Panc1 (cell line): ENCODE results near the gene SORBS1.

Source experiments
- POLR2AphosphoS5 ChIP-seq: IDR thresholded peaks from 2 replicates; pipeline ENCODE4 v1.6.1; 2012; ENCODE audit warnings: mild to moderate bottlenecking, low read depth, low read length, moderate library complexity
- SIN3A ChIP-seq: IDR thresholded peaks from 2 replicates; pipeline ENCODE4 v1.6.1; 2012; ENCODE audit warnings: low read depth, mild to moderate bottlenecking, low read length, moderate library complexity, borderline replicate concordance; ENCODE audit not compliant: insufficient read depth
- TF ChIP-seq, protein P1 (sequence below): fragments of 450-650 bp; IDR thresholded peaks from 2 replicates; pipeline ENCODE4 v1.5.1; 2017; ENCODE audit warnings: mild to moderate bottlenecking
- TF ChIP-seq, protein P2 (sequence below), 2 experiments: IDR thresholded peaks; 2 replicates each; pipeline ENCODE4 v1.6.1; 2011 to 2012; ENCODE audit warnings: low read depth in 2 of 2, control low read depth in 1 of 2, low read length in 1 of 2, mild to moderate bottlenecking in 1 of 2, moderate library complexity in 1 of 2; ENCODE audit not compliant: insufficient read depth in 1 of 2

GRCh38 chr10:95467162-95467599 is 94.0 kb downstream of the SORBS1 start:
- TF ChIP-seq, protein P1, sequence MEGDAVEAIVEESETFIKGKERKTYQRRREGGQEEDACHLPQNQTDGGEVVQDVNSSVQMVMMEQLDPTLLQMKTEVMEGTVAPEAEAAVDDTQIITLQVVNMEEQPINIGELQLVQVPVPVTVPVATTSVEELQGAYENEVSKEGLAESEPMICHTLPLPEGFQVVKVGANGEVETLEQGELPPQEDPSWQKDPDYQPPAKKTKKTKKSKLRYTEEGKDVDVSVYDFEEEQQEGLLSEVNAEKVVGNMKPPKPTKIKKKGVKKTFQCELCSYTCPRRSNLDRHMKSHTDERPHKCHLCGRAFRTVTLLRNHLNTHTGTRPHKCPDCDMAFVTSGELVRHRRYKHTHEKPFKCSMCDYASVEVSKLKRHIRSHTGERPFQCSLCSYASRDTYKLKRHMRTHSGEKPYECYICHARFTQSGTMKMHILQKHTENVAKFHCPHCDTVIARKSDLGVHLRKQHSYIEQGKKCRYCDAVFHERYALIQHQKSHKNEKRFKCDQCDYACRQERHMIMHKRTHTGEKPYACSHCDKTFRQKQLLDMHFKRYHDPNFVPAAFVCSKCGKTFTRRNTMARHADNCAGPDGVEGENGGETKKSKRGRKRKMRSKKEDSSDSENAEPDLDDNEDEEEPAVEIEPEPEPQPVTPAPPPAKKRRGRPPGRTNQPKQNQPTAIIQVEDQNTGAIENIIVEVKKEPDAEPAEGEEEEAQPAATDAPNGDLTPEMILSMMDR = no peak
- TF ChIP-seq, protein P2, sequence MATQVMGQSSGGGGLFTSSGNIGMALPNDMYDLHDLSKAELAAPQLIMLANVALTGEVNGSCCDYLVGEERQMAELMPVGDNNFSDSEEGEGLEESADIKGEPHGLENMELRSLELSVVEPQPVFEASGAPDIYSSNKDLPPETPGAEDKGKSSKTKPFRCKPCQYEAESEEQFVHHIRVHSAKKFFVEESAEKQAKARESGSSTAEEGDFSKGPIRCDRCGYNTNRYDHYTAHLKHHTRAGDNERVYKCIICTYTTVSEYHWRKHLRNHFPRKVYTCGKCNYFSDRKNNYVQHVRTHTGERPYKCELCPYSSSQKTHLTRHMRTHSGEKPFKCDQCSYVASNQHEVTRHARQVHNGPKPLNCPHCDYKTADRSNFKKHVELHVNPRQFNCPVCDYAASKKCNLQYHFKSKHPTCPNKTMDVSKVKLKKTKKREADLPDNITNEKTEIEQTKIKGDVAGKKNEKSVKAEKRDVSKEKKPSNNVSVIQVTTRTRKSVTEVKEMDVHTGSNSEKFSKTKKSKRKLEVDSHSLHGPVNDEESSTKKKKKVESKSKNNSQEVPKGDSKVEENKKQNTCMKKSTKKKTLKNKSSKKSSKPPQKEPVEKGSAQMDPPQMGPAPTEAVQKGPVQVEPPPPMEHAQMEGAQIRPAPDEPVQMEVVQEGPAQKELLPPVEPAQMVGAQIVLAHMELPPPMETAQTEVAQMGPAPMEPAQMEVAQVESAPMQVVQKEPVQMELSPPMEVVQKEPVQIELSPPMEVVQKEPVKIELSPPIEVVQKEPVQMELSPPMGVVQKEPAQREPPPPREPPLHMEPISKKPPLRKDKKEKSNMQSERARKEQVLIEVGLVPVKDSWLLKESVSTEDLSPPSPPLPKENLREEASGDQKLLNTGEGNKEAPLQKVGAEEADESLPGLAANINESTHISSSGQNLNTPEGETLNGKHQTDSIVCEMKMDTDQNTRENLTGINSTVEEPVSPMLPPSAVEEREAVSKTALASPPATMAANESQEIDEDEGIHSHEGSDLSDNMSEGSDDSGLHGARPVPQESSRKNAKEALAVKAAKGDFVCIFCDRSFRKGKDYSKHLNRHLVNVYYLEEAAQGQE (IDR thresholded peaks at IDR 0.05; ENCODE audit: insufficient read depth in 1 of 2, low read depth in 2 of 2, low read length in 1 of 2) = no peak
- TF ChIP-seq SIN3A (no peak), POLR2AphosphoS5 (no peak)
